ENCODE results near the gene MADCAM1.

The MADCAM1 gene

GRCh38 chr19:456547-457110 is 39.7 kb upstream of the MADCAM1 start:
- Histone ChIP-seq H3K4me3 (ENCODE audit: low read length in 2 of 2) (no peak overlapping the region), H3K36me3 (ENCODE audit: control insufficient read depth in 2 of 2, insufficient read depth in 2 of 2, low read length in 2 of 2) (no peaks in the 10 kb centered on the region), H3K4me1 (ENCODE audit: control insufficient read depth in 2 of 2, insufficient read depth in 2 of 2, low read length in 2 of 2) (no peaks in the 10 kb centered on the region), H3K9me3 (ENCODE audit: control insufficient read depth in 2 of 2, low read length in 2 of 2) (no peaks in the 10 kb centered on the region), H3K27ac (ENCODE audit: low read depth in 2 of 2, low read length in 2 of 2) (no peak overlapping the region), H3K9ac (ENCODE audit: low read depth in 1 of 2, low read length in 2 of 2) (no peak overlapping the region), H3K27me3 (ENCODE audit: control insufficient read depth in 2 of 2, insufficient read depth in 2 of 2, low read length in 2 of 2) (no peaks in the 10 kb centered on the region)

- Histone ChIP-seq H3K4me1 (ENCODE audit: control insufficient read depth in 2 of 2, insufficient read depth in 2 of 2, low read length in 2 of 2) (no peaks in the 10 kb centered on the region), H3K4me3 (ENCODE audit: low read length in 2 of 2) (no peak overlapping the region), H3K9me3 (ENCODE audit: control insufficient read depth in 2 of 2, low read length in 2 of 2) (no peaks in the 10 kb centered on the region), H3K27me3 (ENCODE audit: control insufficient read depth in 2 of 2, insufficient read depth in 2 of 2, low read length in 2 of 2) (peaks cover 0 to 5% of the 10 kb centered on the region in 2 donors), H3K36me3 (ENCODE audit: control insufficient read depth in 2 of 2, insufficient read depth in 2 of 2, low read length in 2 of 2) (no peaks in the 10 kb centered on the region), H3K27ac (ENCODE audit: low read depth in 2 of 2, low read length in 2 of 2) (no peak overlapping the region), H3K9ac (ENCODE audit: low read depth in 1 of 2, low read length in 2 of 2) (no peak overlapping the region)
Measured at GRCh38 chr19:457636-458035, 38.6 kb upstream of the MADCAM1 start.

GRCh38 chr19:458091-459042 is 37.9 kb upstream of the MADCAM1 start:
- Histone ChIP-seq H3K4me3 (ENCODE audit: low read length in 2 of 2) (no peak overlapping the region), H3K4me1 (ENCODE audit: control insufficient read depth in 2 of 2, insufficient read depth in 2 of 2, low read length in 2 of 2) (no peaks in the 10 kb centered on the region), H3K27ac (ENCODE audit: low read depth in 2 of 2, low read length in 2 of 2) (no peak overlapping the region), H3K27me3 (ENCODE audit: control insufficient read depth in 2 of 2, insufficient read depth in 2 of 2, low read length in 2 of 2) (peaks cover 0 to 5% of the 10 kb centered on the region in 2 donors), H3K36me3 (ENCODE audit: control insufficient read depth in 2 of 2, insufficient read depth in 2 of 2, low read length in 2 of 2) (no peaks in the 10 kb centered on the region), H3K9me3 (ENCODE audit: control insufficient read depth in 2 of 2, low read length in 2 of 2) (no peaks in the 10 kb centered on the region), H3K9ac (ENCODE audit: low read depth in 1 of 2, low read length in 2 of 2) (no peak overlapping the region)

- Histone ChIP-seq H3K27ac (ENCODE audit: low read depth in 2 of 2, low read length in 2 of 2) (peak overlapping the region; percentile 44 to 52), H3K9me3 (ENCODE audit: control insufficient read depth in 2 of 2, low read length in 2 of 2) (no peaks in the 10 kb centered on the region), H3K4me1 (ENCODE audit: control insufficient read depth in 2 of 2, insufficient read depth in 2 of 2, low read length in 2 of 2) (no peaks in the 10 kb centered on the region), H3K27me3 (ENCODE audit: control insufficient read depth in 2 of 2, insufficient read depth in 2 of 2, low read length in 2 of 2) (peaks cover 0 to 5% of the 10 kb centered on the region in 2 donors), H3K4me3 (ENCODE audit: low read length in 2 of 2) (peak overlapping the region; percentile 56 to 64), H3K9ac (ENCODE audit: low read depth in 1 of 2, low read length in 2 of 2) (peak overlapping the region; percentile 34 to 64), H3K36me3 (ENCODE audit: control insufficient read depth in 2 of 2, insufficient read depth in 2 of 2, low read length in 2 of 2) (no peaks in the 10 kb centered on the region)
Measured at GRCh38 chr19:459724-460511, 36.4 kb upstream of the MADCAM1 start.

GRCh38 chr19:460877-461720 is 35.2 kb upstream of the MADCAM1 start, which contains the start of gene SHC2:
Gene SHC2 (minus strand): TSS chr19:461033. CDS start chr19:460996, 37 bp downstream.
- Histone ChIP-seq H3K27me3 (ENCODE audit: control insufficient read depth in 2 of 2, insufficient read depth in 2 of 2, low read length in 2 of 2) (peaks cover 0 to 5% of the 10 kb centered on the region in 2 donors), H3K9ac (ENCODE audit: low read depth in 1 of 2, low read length in 2 of 2) (peak within 1 kb of the TSS; percentile 34 to 64), H3K4me1 (ENCODE audit: control insufficient read depth in 2 of 2, insufficient read depth in 2 of 2, low read length in 2 of 2) (no peaks in the 10 kb centered on the region), H3K4me3 (ENCODE audit: low read length in 2 of 2) (peak within 1 kb of the TSS; percentile 56 to 64), H3K27ac (ENCODE audit: low read depth in 2 of 2, low read length in 2 of 2) (peak within 1 kb of the TSS; percentile 44 to 52), H3K36me3 (ENCODE audit: control insufficient read depth in 2 of 2, insufficient read depth in 2 of 2, low read length in 2 of 2) (no peaks in the 10 kb centered on the region), H3K9me3 (ENCODE audit: control insufficient read depth in 2 of 2, low read length in 2 of 2) (no peaks in the 10 kb centered on the region)

- peak overlapping the region in 1 of 2 donors; percentile 30 for H3K4me3 ChIP-seq (ENCODE audit: low read length in 2 of 2)
- peak overlapping the region in 1 of 2 donors; percentile 17 for H3K9ac ChIP-seq (ENCODE audit: low read depth in 1 of 2, low read length in 2 of 2)
- H3K27ac ChIP-seq (ENCODE audit: low read depth in 2 of 2, low read length in 2 of 2) = no peak overlapping the region
- peaks cover 0 to 5% of the 10 kb centered on the region in 2 donors for H3K27me3 ChIP-seq (ENCODE audit: control insufficient read depth in 2 of 2, insufficient read depth in 2 of 2, low read length in 2 of 2)
- no peaks in the 10 kb centered on the region for H3K4me1 ChIP-seq (ENCODE audit: control insufficient read depth in 2 of 2, insufficient read depth in 2 of 2, low read length in 2 of 2)
- H3K9me3 ChIP-seq (ENCODE audit: control insufficient read depth in 2 of 2, low read length in 2 of 2) = no peaks in the 10 kb centered on the region
- no peaks in the 10 kb centered on the region for H3K36me3 ChIP-seq (ENCODE audit: control insufficient read depth in 2 of 2, insufficient read depth in 2 of 2, low read length in 2 of 2)
Measured at GRCh38 chr19:461721-462551, 34.4 kb upstream of the MADCAM1 start.

GRCh38 chr19:463483-464207 is 32.6 kb upstream of the MADCAM1 start:
- Histone ChIP-seq H3K4me1 (ENCODE audit: control insufficient read depth in 2 of 2, insufficient read depth in 2 of 2, low read length in 2 of 2) (no peaks in the 10 kb centered on the region), H3K36me3 (ENCODE audit: control insufficient read depth in 2 of 2, insufficient read depth in 2 of 2, low read length in 2 of 2) (no peaks in the 10 kb centered on the region)

GRCh38 chr19:464208-464545 is 32.1 kb upstream of the MADCAM1 start:
- Histone ChIP-seq H3K9ac (ENCODE audit: low read depth in 1 of 2, low read length in 2 of 2) (no peak overlapping the region), H3K27me3 (ENCODE audit: control insufficient read depth in 2 of 2, insufficient read depth in 2 of 2, low read length in 2 of 2) (peaks cover 0 to 5% of the 10 kb centered on the region in 2 donors), H3K36me3 (ENCODE audit: control insufficient read depth in 2 of 2, insufficient read depth in 2 of 2, low read length in 2 of 2) (no peaks in the 10 kb centered on the region), H3K4me1 (ENCODE audit: control insufficient read depth in 2 of 2, insufficient read depth in 2 of 2, low read length in 2 of 2) (no peaks in the 10 kb centered on the region), H3K9me3 (ENCODE audit: control insufficient read depth in 2 of 2, low read length in 2 of 2) (no peaks in the 10 kb centered on the region), H3K4me3 (ENCODE audit: low read length in 2 of 2) (no peak overlapping the region), H3K27ac (ENCODE audit: low read depth in 2 of 2, low read length in 2 of 2) (no peak overlapping the region)

More at GRCh38 chr19:463483-464207, 32.6 kb upstream of the MADCAM1 start:
- Histone ChIP-seq H3K9ac (ENCODE audit: low read depth in 1 of 2, low read length in 2 of 2) (no peak overlapping the region), H3K27ac (ENCODE audit: low read depth in 2 of 2, low read length in 2 of 2) (no peak overlapping the region), H3K4me3 (ENCODE audit: low read length in 2 of 2) (no peak overlapping the region), H3K27me3 (ENCODE audit: control insufficient read depth in 2 of 2, insufficient read depth in 2 of 2, low read length in 2 of 2) (peaks cover 0 to 5% of the 10 kb centered on the region in 2 donors), H3K9me3 (ENCODE audit: control insufficient read depth in 2 of 2, low read length in 2 of 2) (no peaks in the 10 kb centered on the region)

All from mucosa of rectum (tissue), 2 donors.